ENCODE measurements around the gene TRIM29. TPM values are rescaled to one million over a fixed set of nuclear protein-coding genes. Genes with fewer than 3 reads are reported as not detected.
A peak's percentile ranks its signal among the peaks of the same experiment; 100 is the strongest.

Gene TRIM29
- total and polyA plus RNA-seq, 2 of the 13 experiments (the other 11 are each of a cell fraction or from before 2014, with no cell fraction given): 0.86 TPM

DNA sequence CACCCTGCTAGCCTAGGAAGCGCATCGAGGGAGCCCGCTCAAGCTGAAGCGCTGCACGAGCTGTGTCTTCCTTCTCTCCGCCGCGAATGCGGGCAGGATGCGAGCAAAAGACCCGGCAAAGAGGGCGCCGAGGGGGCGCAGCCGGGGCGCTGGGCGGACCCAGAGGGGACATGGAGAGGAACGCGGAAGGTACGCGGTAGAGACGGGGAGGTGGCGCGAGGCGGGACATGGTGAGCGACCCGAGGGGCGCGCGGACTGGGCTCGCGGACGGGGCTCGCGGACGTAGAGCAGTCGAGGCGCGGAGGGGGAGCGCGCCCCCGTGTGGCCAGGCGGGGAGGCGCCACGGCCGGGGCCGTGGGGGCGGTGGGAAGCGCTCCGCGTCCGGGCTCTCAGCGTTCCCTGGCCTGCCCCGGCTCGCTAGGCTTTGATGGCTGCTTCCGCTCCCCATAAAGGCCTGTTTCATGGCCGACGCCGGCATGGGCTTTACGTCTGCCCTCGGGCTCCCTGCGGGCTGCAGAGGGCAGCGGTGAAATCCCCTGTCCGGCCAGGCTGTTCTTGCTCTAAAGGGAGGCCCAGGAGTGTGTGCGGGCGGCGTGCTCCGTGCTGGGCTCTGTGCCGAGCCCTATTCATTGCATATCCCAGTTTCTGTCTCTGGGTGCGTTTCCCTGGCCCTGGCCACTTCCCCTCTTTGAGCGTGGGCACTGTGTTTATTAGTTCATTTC lies 31.2 kb upstream of the TRIM29 start (continued):
- peak; percentile 27; the same call in 1 of the 2 replicates for TF ChIP-seq ZNF556 (CRISPR knock-in tag; IDR thresholded peaks at IDR 0.05; ENCODE audit: borderline replicate concordance)
- TF ChIP-seq, protein P1, sequence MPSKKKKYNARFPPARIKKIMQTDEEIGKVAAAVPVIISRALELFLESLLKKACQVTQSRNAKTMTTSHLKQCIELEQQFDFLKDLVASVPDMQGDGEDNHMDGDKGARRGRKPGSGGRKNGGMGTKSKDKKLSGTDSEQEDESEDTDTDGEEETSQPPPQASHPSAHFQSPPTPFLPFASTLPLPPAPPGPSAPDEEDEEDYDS (CRISPR knock-in tag; IDR thresholded peaks at IDR 0.05): no peak
- TF ChIP-seq, protein P2, sequence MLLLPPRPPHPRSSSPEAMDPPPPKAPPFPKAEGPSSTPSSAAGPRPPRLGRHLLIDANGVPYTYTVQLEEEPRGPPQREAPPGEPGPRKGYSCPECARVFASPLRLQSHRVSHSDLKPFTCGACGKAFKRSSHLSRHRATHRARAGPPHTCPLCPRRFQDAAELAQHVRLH (CRISPR knock-in tag; IDR thresholded peaks at IDR 0.05; ENCODE audit: borderline replicate concordance, low read depth): peak; percentile 43; the same call in 1 of the 2 replicates
- no peak for TF ChIP-seq ZNF562 (CRISPR knock-in tag; IDR thresholded peaks at IDR 0.05; ENCODE audit: borderline replicate concordance)
- TF ChIP-seq, protein P3, sequence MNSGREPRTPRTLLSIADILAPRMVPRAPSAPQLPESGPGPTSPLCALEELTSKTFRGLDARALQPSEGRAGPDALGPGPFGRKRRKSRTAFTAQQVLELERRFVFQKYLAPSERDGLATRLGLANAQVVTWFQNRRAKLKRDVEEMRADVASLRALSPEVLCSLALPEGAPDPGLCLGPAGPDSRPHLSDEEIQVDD (CRISPR knock-in tag; IDR thresholded peaks at IDR 0.05; ENCODE audit: borderline replicate concordance): no peak
- peak; percentile 54; the same call in 1 of the 2 replicates for TF ChIP-seq ZFX (CRISPR knock-in tag; IDR thresholded peaks at IDR 0.05; ENCODE audit: low read depth)
- TF ChIP-seq, protein P4, sequence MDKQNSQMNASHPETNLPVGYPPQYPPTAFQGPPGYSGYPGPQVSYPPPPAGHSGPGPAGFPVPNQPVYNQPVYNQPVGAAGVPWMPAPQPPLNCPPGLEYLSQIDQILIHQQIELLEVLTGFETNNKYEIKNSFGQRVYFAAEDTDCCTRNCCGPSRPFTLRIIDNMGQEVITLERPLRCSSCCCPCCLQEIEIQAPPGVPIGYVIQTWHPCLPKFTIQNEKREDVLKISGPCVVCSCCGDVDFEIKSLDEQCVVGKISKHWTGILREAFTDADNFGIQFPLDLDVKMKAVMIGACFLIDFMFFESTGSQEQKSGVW (CRISPR knock-in tag; IDR thresholded peaks at IDR 0.05; ENCODE audit: borderline replicate concordance): no peak
- no peak for TF ChIP-seq ZNF383 (CRISPR knock-in tag; IDR thresholded peaks at IDR 0.05; ENCODE audit: borderline replicate concordance)
- peak; percentile 50; the same call in 1 of the 2 replicates for TF ChIP-seq MTA1 (CRISPR knock-in tag; IDR thresholded peaks at IDR 0.05; ENCODE audit: borderline replicate concordance)
- 0 out of 2 replicates have a peak, but pooled peaks have one; percentile 61 for TF ChIP-seq ZNF451 (CRISPR knock-in tag; IDR thresholded peaks at IDR 0.05)
- no peak for TF ChIP-seq TSC22D2 (CRISPR knock-in tag; IDR thresholded peaks at IDR 0.05; ENCODE audit: borderline replicate concordance)
- TF ChIP-seq, protein P5, sequence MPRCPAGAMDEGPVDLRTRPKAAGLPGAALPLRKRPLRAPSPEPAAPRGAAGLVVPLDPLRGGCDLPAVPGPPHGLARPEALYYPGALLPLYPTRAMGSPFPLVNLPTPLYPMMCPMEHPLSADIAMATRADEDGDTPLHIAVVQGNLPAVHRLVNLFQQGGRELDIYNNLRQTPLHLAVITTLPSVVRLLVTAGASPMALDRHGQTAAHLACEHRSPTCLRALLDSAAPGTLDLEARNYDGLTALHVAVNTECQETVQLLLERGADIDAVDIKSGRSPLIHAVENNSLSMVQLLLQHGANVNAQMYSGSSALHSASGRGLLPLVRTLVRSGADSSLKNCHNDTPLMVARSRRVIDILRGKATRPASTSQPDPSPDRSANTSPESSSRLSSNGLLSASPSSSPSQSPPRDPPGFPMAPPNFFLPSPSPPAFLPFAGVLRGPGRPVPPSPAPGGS (CRISPR knock-in tag; IDR thresholded peaks at IDR 0.05): no peak
- TF ChIP-seq ZFYVE20 (CRISPR knock-in tag; IDR thresholded peaks at IDR 0.05; ENCODE audit: borderline replicate concordance, low read depth): no peak
- peak; percentile 65; the same call in 1 of the 2 replicates for TF ChIP-seq GABPB1 (CRISPR knock-in tag; IDR thresholded peaks at IDR 0.05)
- TF ChIP-seq GFI1 (CRISPR knock-in tag; IDR thresholded peaks at IDR 0.05; ENCODE audit: borderline replicate concordance): peak; percentile 48; the same call in 1 of the 2 replicates
- TF ChIP-seq, protein P6, sequence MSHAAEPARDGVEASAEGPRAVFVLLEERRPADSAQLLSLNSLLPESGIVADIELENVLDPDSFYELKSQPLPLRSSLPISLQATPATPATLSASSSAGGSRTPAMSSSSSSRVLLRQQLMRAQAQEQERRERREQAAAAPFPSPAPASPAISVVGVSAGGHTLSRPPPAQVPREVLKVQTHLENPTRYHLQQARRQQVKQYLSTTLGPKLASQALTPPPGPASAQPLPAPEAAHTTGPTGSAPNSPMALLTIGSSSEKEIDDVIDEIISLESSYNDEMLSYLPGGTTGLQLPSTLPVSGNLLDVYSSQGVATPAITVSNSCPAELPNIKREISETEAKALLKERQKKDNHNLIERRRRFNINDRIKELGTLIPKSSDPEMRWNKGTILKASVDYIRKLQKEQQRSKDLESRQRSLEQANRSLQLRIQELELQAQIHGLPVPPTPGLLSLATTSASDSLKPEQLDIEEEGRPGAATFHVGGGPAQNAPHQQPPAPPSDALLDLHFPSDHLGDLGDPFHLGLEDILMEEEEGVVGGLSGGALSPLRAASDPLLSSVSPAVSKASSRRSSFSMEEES (CRISPR knock-in tag; IDR thresholded peaks at IDR 0.05): no peak
- no peak for TF ChIP-seq ZNF251 (CRISPR knock-in tag; IDR thresholded peaks at IDR 0.05)
- TF ChIP-seq REPIN1 (CRISPR knock-in tag; IDR thresholded peaks at IDR 0.05; ENCODE audit: borderline replicate concordance, low read depth): peak; percentile 37; the same call in 1 of the 2 replicates
- no peak for TF ChIP-seq FOSL1 (CRISPR knock-in tag; IDR thresholded peaks at IDR 0.05; ENCODE audit: borderline replicate concordance)

All from HepG2 (cell line).